A549 (cell line): Measurements from ENCODE around the gene ARMH4. TPM values are rescaled to one million over a fixed set of nuclear protein-coding genes. Genes with fewer than 3 reads are reported as not detected.

Source experiments
- ATAC-seq, 2 experiments: fragments of 200-7000 bp in 1 of 2; fragments of >200 bp in 1 of 2; cut with Nextera tagmentation in 1 of 2; cut with Tn5 transposase in 1 of 2; 3 replicates each; pipeline versions ENCODE4 v1.8.0 to v1.9.1; 2018 to 2020; ENCODE audit warnings: mild to moderate bottlenecking in 1 of 2, moderate library complexity in 1 of 2
- CTCF ChIA-PET: fragments of 300-600 bp; sonication (Branson Sonifier 250); formaldehyde crosslinking; extraction: SDS; loops from one replicate; lab custom pipeline; 2021; ENCODE audit warnings: antibody characterized with exemption, inconsistent platforms; lab: Yijun Ruan, JAX
- POLR2A ChIA-PET: fragments of 350-600 bp; formaldehyde crosslinking; extraction: SDS; loops from one replicate; lab custom pipeline; 2021; ENCODE audit warnings: antibody characterized with exemption, inconsistent platforms; lab: Yijun Ruan, JAX
- DNase-seq, 2 experiments: peaks; one replicate each; pipeline versions ENCODE4 v3.0.0 to v3.0.0-alpha.2; 2011 to 2016; ENCODE audit warnings: low read depth in 1 of 2, low spot score in 1 of 2
- FAIRE-seq: peaks from 2 replicates; lab custom pipeline; 2011; peaks lifted over from hg19 to GRCh38; lab: Jason Lieb, UNC
- H3K27ac ChIP-seq, 2 experiments: fragments of >200 bp; sonication (Bioruptor Twin); formaldehyde crosslinking; 3 replicates each; pipeline ENCODE4 v1.5.1; 2016 to 2017
- H3K4me1 ChIP-seq: fragments of >200 bp; sonication (Bioruptor Twin); formaldehyde crosslinking; 3 replicates; pipeline ENCODE4 v1.6.1; 2016
- H3K4me2 ChIP-seq: fragments of >200 bp; sonication (Bioruptor Twin); formaldehyde crosslinking; 3 replicates; pipeline ENCODE4 v1.6.1; 2016
- H3K4me3 ChIP-seq: fragments of >200 bp; sonication (Bioruptor Twin); formaldehyde crosslinking; 3 replicates; pipeline ENCODE4 v1.5.1; 2016
- H3K9me3 ChIP-seq: fragments of >200 bp; sonication (Bioruptor Twin); formaldehyde crosslinking; 3 replicates; pipeline ENCODE4 v1.6.1; 2016
- BHLHE40 ChIP-seq: IDR thresholded peaks from 2 replicates; pipeline ENCODE4 v1.6.1; 2012; ENCODE audit warnings: low read depth, low read length, inconsistent platforms
- CBX2 ChIP-seq: fragments of 200-600 bp; sonication (generic); IDR thresholded peaks from 2 replicates; pipeline ENCODE4 v1.6.1; 2016; ENCODE audit warnings: low read depth, mild to moderate bottlenecking, borderline replicate concordance
- CBX8 ChIP-seq: fragments of 200-600 bp; sonication (generic); IDR thresholded peaks from 2 replicates; pipeline ENCODE4 v1.6.1; 2016
- EHF ChIP-seq: fragments of 250-450 bp; sonication (Bioruptor Pico); IDR thresholded peaks from 2 replicates; pipeline ENCODE4 v1.5.0; 2020; ENCODE audit warnings: mild to moderate bottlenecking
- FOSB ChIP-seq: fragments of 250-450 bp; sonication (Bioruptor Pico); IDR thresholded peaks from 2 replicates; pipeline ENCODE4 v1.5.0; 2020; ENCODE audit warnings: mild to moderate bottlenecking, moderate library complexity
- FOXS1 ChIP-seq: fragments of 250-450 bp; sonication (Bioruptor Pico); IDR thresholded peaks from 2 replicates; pipeline ENCODE4 v1.5.0; 2020; ENCODE audit warnings: mild to moderate bottlenecking, moderate library complexity
- GATA3 ChIP-seq: IDR thresholded peaks from 2 replicates; pipeline ENCODE4 v1.6.1; 2012; ENCODE audit warnings: borderline replicate concordance
- HDAC2 ChIP-seq: fragments of 200-600 bp; sonication (generic); IDR thresholded peaks from 2 replicates; pipeline ENCODE4 v1.6.1; 2016
- HOXA7 ChIP-seq: fragments of 250-450 bp; sonication (Bioruptor Pico); IDR thresholded peaks from 2 replicates; pipeline ENCODE4 v1.5.0; 2020; ENCODE audit warnings: mild to moderate bottlenecking, moderate library complexity
- JUNB ChIP-seq: fragments of >200 bp; sonication (Bioruptor Twin); formaldehyde crosslinking; IDR thresholded peaks from 2 replicates; pipeline ENCODE4 v1.6.1; 2016
- KDM5A ChIP-seq: fragments of 200-600 bp; sonication (generic); IDR thresholded peaks from 2 replicates; pipeline ENCODE4 v1.6.1; 2016; ENCODE audit warnings: antibody characterized with exemption, mild to moderate bottlenecking
- MYC ChIP-seq: IDR thresholded peaks from 2 replicates; pipeline ENCODE4 v1.6.1; 2012; ENCODE audit warnings: mild to moderate bottlenecking, inconsistent platforms, low read length, improper control_type of control experiment, borderline replicate concordance
- NFE2L2 ChIP-seq: fragments of 150-350 bp; conservative IDR thresholded peaks from 2 replicates; pipeline ENCODE4 v1.6.1; 2014; ENCODE audit warnings: low read length
- PHF8 ChIP-seq: fragments of 200-600 bp; sonication (generic); IDR thresholded peaks from 2 replicates; pipeline ENCODE4 v1.6.1; 2016; ENCODE audit warnings: low read depth, mild to moderate bottlenecking, antibody characterized with exemption, moderate library complexity, borderline replicate concordance
- POLR2A ChIP-seq: IDR thresholded peaks from 2 replicates; pipeline ENCODE4 v1.6.1; 2012; ENCODE audit warnings: mild to moderate bottlenecking, low read length
- RNF2 ChIP-seq: fragments of 200-600 bp; sonication (generic); IDR thresholded peaks from 2 replicates; pipeline ENCODE4 v1.6.1; 2016; ENCODE audit warnings: low read depth, mild to moderate bottlenecking, antibody characterized with exemption, moderate library complexity, borderline replicate concordance
- TFCP2L1 ChIP-seq: fragments of 250-450 bp; sonication (Bioruptor Pico); IDR thresholded peaks from 2 replicates; pipeline ENCODE4 v1.5.0; 2021; ENCODE audit warnings: mild to moderate bottlenecking
- TP53 ChIP-seq: fragments of 250-450 bp; sonication (Bioruptor Pico); IDR thresholded peaks from 2 replicates; pipeline ENCODE4 v1.5.0; 2021; ENCODE audit warnings: mild to moderate bottlenecking, moderate library complexity
- ZSCAN20 ChIP-seq: fragments of 250-450 bp; sonication (Bioruptor Pico); IDR thresholded peaks from 2 replicates; pipeline ENCODE4 v1.8.0; 2022; ENCODE audit warnings: mild to moderate bottlenecking, moderate library complexity
- WGBS: methylation state at CpG from one replicate; pipeline ENCODE4 v1.1.6; 2017; ENCODE audit errors: missing lambda C conversion rate; 5-methylcytosine and 5-hydroxymethylcytosine counted together
- polyA plus RNA-seq, 4 experiments: library from polyadenylated mRNA; depleted of rRNA in 3 of 4; stranded (reverse); fragments of >200 nt; fragmentation: RNase III in 1 of 4; extraction: RNeasy Plus Mini Kit Qiagen cat#74134 plus additional on column Dnase treatment in 1 of 4; gene quantifications; 2 replicates in 3 of 4; 3 replicates in 1 of 4; pipeline ENCODE4 v1.2.3, GENCODE V29; 2011 to 2017
- TF ChIP-seq, protein P1 (sequence below): IDR thresholded peaks from 2 replicates; pipeline ENCODE4 v1.6.1; 2012
- TF ChIP-seq, protein P2 (sequence below): fragments of 250-450 bp; sonication (Bioruptor Pico); IDR thresholded peaks from 2 replicates; pipeline ENCODE4 v1.5.0; 2020; ENCODE audit warnings: low read depth, mild to moderate bottlenecking, moderate library complexity
- TF ChIP-seq, protein P3 (sequence below): fragments of 150-350 bp; IDR thresholded peaks from 2 replicates; pipeline ENCODE4 v1.6.1; 2014; ENCODE audit warnings: low read depth, mild to moderate bottlenecking, low read length
- TF ChIP-seq, protein P4 (sequence below): IDR thresholded peaks from 2 replicates; pipeline ENCODE4 v1.6.1; 2012; ENCODE audit warnings: low read depth, borderline replicate concordance
- TF ChIP-seq, protein P5 (sequence below): fragments of 200-600 bp; sonication (generic); IDR thresholded peaks from 2 replicates; pipeline ENCODE4 v1.6.1; 2016; ENCODE audit warnings: antibody characterized with exemption, mild to moderate bottlenecking, moderate library complexity
- TF ChIP-seq, protein P6 (sequence below): fragments of 250-450 bp; sonication (Bioruptor Pico); IDR thresholded peaks from 2 replicates; pipeline ENCODE4 v1.5.0; 2021; ENCODE audit warnings: mild to moderate bottlenecking, moderate library complexity, borderline replicate concordance

Gene ARMH4
- polyA plus RNA-seq, 2 of the 4 experiments (the other 2 are of a cell fraction), result 0.56 to 0.77 TPM

DNA sequence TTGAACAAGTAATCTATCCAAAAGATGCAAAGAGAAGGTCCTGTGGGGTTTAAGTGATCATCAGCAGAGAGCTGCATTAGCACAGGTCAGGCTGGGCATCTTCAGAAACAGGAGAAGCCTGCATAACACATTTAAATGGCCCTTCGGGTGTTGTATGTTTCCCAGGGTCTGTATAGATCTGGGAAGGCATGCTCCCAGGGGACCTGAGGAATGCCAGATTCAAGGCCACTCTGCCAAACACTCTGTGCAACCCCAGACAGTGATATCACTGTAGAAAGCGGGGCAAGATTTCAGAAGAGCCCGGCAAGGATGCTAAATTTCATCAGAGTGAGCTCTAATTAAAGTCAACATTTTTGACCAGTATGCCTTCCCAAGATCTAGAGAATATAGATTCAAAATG is 92.9 kb downstream of the ARMH4 start:
- Histone ChIP-seq H3K4me3 (no peak overlapping the region), H3K9me3 (no peaks in the 10 kb centered on the region), H3K27ac (no peak overlapping the region), H3K4me1 (no peaks in the 10 kb centered on the region), H3K4me2 (no peak overlapping the region)
- no peak for TF ChIP-seq KDM5A
- no peak for TF ChIP-seq CBX2
- no peak for TF ChIP-seq EHF
- TF ChIP-seq JUNB, result no peak
- TF ChIP-seq PHF8, result no peak
- TF ChIP-seq POLR2A, result no peak
- TF ChIP-seq, protein P1, sequence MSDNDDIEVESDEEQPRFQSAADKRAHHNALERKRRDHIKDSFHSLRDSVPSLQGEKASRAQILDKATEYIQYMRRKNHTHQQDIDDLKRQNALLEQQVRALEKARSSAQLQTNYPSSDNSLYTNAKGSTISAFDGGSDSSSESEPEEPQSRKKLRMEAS, result no peak
- TF ChIP-seq HOXA7 (CRISPR knock-in tag), result no peak
- no peak for FAIRE-seq
- no peak for DNase-seq
- CTCF ChIA-PET, result interaction anchor here (1.1 kb wide), 1 partner anchor 13 kb away, joined by 4 read pairs; no protein-coding TSS in a partner anchor
- POLR2A ChIA-PET, result no interaction called here
- no peak for ATAC-seq
- WGBS, result 51% methylated on average over 3 of the region's 3 CpGs

DNA sequence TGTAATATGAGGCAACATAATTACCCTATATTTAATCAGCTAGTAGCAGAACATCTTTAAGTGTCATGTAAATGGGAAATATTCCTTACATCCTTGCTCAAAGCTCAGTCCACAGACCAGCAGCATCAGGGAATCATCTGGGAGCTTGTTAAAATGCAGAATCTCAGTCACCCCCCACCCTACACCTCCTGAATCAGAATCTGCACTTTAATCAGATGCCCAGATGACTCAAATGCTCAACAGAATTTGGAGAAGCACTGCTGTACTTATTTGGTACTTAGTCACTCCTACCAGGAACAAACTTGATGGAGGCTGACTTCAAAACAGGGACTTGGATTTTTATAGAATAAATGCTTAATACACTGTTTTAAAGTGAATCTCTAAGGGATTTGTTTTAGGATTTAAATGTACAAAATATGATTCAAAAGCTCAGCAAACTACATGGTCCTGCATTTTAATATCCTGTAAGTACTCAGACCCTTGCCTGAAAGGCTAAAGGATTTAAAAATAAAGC is 96.5 kb downstream of the ARMH4 start:
- Histone ChIP-seq H3K9me3 (no peaks in the 10 kb centered on the region), H3K27ac (no peak overlapping the region), H3K4me1 (no peaks in the 10 kb centered on the region), H3K4me2 (no peak overlapping the region), H3K4me3 (no peak overlapping the region)
- ChIA-PET CTCF (interaction anchor here (2.6 kb wide), 1 partner anchor 17 kb away, joined by 13 read pairs; no protein-coding TSS in a partner anchor), POLR2A (no interaction called here)
- no peak for DNase-seq
- no peak for ATAC-seq
- FAIRE-seq, result no peak
- TF ChIP-seq FOSB (CRISPR knock-in tag) (no peak), NFE2L2 (no peak), CBX2 (no peak), RNF2 (no peak), MYC (no peak), TP53 (no peak), TFCP2L1 (CRISPR knock-in tag) (no peak), CBX8 (no peak), HDAC2 (no peak), FOXS1 (CRISPR knock-in tag) (no peak), GATA3 (no peak), POLR2A (no peak)
- TF ChIP-seq, protein P2, sequence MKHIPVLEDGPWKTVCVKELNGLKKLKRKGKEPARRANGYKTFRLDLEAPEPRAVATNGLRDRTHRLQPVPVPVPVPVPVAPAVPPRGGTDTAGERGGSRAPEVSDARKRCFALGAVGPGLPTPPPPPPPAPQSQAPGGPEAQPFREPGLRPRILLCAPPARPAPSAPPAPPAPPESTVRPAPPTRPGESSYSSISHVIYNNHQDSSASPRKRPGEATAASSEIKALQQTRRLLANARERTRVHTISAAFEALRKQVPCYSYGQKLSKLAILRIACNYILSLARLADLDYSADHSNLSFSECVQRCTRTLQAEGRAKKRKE, result no peak
- TF ChIP-seq, protein P3, sequence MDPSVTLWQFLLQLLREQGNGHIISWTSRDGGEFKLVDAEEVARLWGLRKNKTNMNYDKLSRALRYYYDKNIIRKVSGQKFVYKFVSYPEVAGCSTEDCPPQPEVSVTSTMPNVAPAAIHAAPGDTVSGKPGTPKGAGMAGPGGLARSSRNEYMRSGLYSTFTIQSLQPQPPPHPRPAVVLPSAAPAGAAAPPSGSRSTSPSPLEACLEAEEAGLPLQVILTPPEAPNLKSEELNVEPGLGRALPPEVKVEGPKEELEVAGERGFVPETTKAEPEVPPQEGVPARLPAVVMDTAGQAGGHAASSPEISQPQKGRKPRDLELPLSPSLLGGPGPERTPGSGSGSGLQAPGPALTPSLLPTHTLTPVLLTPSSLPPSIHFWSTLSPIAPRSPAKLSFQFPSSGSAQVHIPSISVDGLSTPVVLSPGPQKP, result no peak
- TF ChIP-seq, protein P4, sequence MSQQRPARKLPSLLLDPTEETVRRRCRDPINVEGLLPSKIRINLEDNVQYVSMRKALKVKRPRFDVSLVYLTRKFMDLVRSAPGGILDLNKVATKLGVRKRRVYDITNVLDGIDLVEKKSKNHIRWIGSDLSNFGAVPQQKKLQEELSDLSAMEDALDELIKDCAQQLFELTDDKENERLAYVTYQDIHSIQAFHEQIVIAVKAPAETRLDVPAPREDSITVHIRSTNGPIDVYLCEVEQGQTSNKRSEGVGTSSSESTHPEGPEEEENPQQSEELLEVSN, result no peak

DNA sequence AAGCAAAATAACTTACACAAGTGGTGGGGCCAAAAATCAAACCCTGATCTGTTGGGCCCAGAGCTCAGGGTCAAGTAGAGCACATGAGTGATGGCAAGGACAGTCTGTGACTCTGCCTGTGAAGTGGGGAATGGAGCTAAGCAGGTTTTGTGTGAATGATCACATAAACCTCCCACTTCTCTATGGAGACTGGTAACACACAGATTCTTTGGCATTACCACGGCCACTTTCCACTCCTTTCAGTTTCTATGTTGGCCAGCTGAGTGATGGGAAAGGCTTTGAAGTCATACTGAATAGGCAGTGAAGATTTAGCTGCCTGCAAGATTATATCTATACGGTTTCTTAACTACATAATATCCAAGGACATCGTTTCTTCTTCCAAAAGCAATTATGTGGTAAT is 97.9 kb downstream of the ARMH4 start:
- CTCF ChIA-PET, result interaction anchor here (0.8 to 1.2 kb wide), 2 partner anchors 18 to 361 kb away, joined by 3 read pairs; no protein-coding TSS in a partner anchor
- no peaks in the 10 kb centered on the region for H3K4me1 ChIP-seq
- POLR2A ChIA-PET, result no interaction called here
- DNase-seq, result no peak
- TF ChIP-seq BHLHE40 (no peak), HOXA7 (CRISPR knock-in tag) (no peak), ZSCAN20 (CRISPR knock-in tag) (no peak)
- TF ChIP-seq, protein P5, sequence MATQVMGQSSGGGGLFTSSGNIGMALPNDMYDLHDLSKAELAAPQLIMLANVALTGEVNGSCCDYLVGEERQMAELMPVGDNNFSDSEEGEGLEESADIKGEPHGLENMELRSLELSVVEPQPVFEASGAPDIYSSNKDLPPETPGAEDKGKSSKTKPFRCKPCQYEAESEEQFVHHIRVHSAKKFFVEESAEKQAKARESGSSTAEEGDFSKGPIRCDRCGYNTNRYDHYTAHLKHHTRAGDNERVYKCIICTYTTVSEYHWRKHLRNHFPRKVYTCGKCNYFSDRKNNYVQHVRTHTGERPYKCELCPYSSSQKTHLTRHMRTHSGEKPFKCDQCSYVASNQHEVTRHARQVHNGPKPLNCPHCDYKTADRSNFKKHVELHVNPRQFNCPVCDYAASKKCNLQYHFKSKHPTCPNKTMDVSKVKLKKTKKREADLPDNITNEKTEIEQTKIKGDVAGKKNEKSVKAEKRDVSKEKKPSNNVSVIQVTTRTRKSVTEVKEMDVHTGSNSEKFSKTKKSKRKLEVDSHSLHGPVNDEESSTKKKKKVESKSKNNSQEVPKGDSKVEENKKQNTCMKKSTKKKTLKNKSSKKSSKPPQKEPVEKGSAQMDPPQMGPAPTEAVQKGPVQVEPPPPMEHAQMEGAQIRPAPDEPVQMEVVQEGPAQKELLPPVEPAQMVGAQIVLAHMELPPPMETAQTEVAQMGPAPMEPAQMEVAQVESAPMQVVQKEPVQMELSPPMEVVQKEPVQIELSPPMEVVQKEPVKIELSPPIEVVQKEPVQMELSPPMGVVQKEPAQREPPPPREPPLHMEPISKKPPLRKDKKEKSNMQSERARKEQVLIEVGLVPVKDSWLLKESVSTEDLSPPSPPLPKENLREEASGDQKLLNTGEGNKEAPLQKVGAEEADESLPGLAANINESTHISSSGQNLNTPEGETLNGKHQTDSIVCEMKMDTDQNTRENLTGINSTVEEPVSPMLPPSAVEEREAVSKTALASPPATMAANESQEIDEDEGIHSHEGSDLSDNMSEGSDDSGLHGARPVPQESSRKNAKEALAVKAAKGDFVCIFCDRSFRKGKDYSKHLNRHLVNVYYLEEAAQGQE, result no peak
- TF ChIP-seq, protein P6, sequence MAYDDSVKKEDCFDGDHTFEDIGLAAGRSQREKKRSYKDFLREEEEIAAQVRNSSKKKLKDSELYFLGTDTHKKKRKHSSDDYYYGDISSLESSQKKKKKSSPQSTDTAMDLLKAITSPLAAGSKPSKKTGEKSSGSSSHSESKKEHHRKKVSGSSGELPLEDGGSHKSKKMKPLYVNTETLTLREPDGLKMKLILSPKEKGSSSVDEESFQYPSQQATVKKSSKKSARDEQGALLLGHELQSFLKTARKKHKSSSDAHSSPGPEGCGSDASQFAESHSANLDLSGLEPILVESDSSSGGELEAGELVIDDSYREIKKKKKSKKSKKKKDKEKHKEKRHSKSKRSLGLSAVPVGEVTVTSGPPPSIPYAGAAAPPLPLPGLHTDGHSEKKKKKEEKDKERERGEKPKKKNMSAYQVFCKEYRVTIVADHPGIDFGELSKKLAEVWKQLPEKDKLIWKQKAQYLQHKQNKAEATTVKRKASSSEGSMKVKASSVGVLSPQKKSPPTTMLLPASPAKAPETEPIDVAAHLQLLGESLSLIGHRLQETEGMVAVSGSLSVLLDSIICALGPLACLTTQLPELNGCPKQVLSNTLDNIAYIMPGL (CRISPR knock-in tag), result no peak
- TF ChIP-seq, all 56 proteins: peak for 0
- 4% methylated on average over 3 of the region's 3 CpGs for WGBS
- FAIRE-seq, result no peak
- Histone ChIP-seq H3K4me2 (no peak overlapping the region), H3K4me3 (no peak overlapping the region), H3K27ac (no peak overlapping the region), H3K9me3 (no peaks in the 10 kb centered on the region)
- no peak for ATAC-seq
